ENCODE data around the gene SPAG16.

Gene SPAG16

GRCh38 chr2:214130114-214130513 lies 845.9 kb downstream of the SPAG16 start:
- in situ Hi-C loops (cut with HindIII; ENCODE audit: low sequenced_read_pairs) = no loop called here

- in situ Hi-C loops (cut with HindIII; ENCODE audit: low sequenced_read_pairs) = no loop called here
Measured at GRCh38 chr2:214135966-214136365, 851.7 kb downstream of the SPAG16 start.

GRCh38 chr2:214138779-214139178 lies 854.5 kb downstream of the SPAG16 start:
- in situ Hi-C loops (cut with HindIII; ENCODE audit: low sequenced_read_pairs) = no loop called here

- in situ Hi-C loops (cut with HindIII; ENCODE audit: low sequenced_read_pairs) = no loop called here
Measured at GRCh38 chr2:214139630-214140284, 855.5 kb downstream of the SPAG16 start.

- in situ Hi-C loops (cut with HindIII; ENCODE audit: low sequenced_read_pairs) = no loop called here
Measured at GRCh38 chr2:214156971-214157370, 872.7 kb downstream of the SPAG16 start.

- in situ Hi-C loops (cut with HindIII; ENCODE audit: low sequenced_read_pairs) = no loop called here
Measured at GRCh38 chr2:214158851-214159250, 874.6 kb downstream of the SPAG16 start.

- in situ Hi-C loops (cut with HindIII; ENCODE audit: low sequenced_read_pairs) = no loop called here
Measured at GRCh38 chr2:214169281-214169680, 885.0 kb downstream of the SPAG16 start.

- in situ Hi-C loops (cut with HindIII; ENCODE audit: low sequenced_read_pairs) = no loop called here
Measured at GRCh38 chr2:214169736-214170135, 885.5 kb downstream of the SPAG16 start.

- in situ Hi-C loops (cut with HindIII; ENCODE audit: low sequenced_read_pairs) = no loop called here
Measured at GRCh38 chr2:214174563-214174962, 890.3 kb downstream of the SPAG16 start.

GRCh38 chr2:214180071-214180470 lies 895.8 kb downstream of the SPAG16 start:
- in situ Hi-C loops (cut with HindIII; ENCODE audit: low sequenced_read_pairs) = no loop called here

GRCh38 chr2:214180686-214181085 lies 896.4 kb downstream of the SPAG16 start:
- in situ Hi-C loops (cut with HindIII; ENCODE audit: low sequenced_read_pairs) = no loop called here

GRCh38 chr2:214184461-214184860 lies 900.2 kb downstream of the SPAG16 start:
- in situ Hi-C loops (cut with HindIII; ENCODE audit: low sequenced_read_pairs) = no loop called here

- in situ Hi-C loops (cut with HindIII; ENCODE audit: low sequenced_read_pairs) = no loop called here
Measured at GRCh38 chr2:214185546-214185945, 901.3 kb downstream of the SPAG16 start.

GRCh38 chr2:214192711-214193110 lies 908.4 kb downstream of the SPAG16 start:
- in situ Hi-C loops (cut with HindIII; ENCODE audit: low sequenced_read_pairs) = no loop called here

GRCh38 chr2:214193943-214194342 lies 909.7 kb downstream of the SPAG16 start:
- in situ Hi-C loops (cut with HindIII; ENCODE audit: low sequenced_read_pairs) = no loop called here

GRCh38 chr2:214196260-214196659 lies 912.0 kb downstream of the SPAG16 start:
- in situ Hi-C loops (cut with HindIII; ENCODE audit: low sequenced_read_pairs) = no loop called here

GRCh38 chr2:214201892-214202291 lies 917.6 kb downstream of the SPAG16 start:
- in situ Hi-C loops (cut with HindIII; ENCODE audit: low sequenced_read_pairs) = no loop called here

GRCh38 chr2:214203214-214203613 lies 919.0 kb downstream of the SPAG16 start:
- in situ Hi-C loops (cut with HindIII; ENCODE audit: low sequenced_read_pairs) = no loop called here

- in situ Hi-C loops (cut with HindIII; ENCODE audit: low sequenced_read_pairs) = no loop called here
Measured at GRCh38 chr2:214203744-214204289, 919.6 kb downstream of the SPAG16 start.

GRCh38 chr2:214215107-214215506 lies 930.8 kb downstream of the SPAG16 start:
- in situ Hi-C loops (cut with HindIII; ENCODE audit: low sequenced_read_pairs) = no loop called here

GRCh38 chr2:214217136-214217535 lies 932.9 kb downstream of the SPAG16 start:
- in situ Hi-C loops (cut with HindIII; ENCODE audit: low sequenced_read_pairs) = no loop called here

- in situ Hi-C loops (cut with HindIII; ENCODE audit: low sequenced_read_pairs) = no loop called here
Measured at GRCh38 chr2:214217599-214217998, 933.3 kb downstream of the SPAG16 start.

GRCh38 chr2:214220251-214220650 lies 936.0 kb downstream of the SPAG16 start:
- in situ Hi-C loops (cut with HindIII; ENCODE audit: low sequenced_read_pairs) = no loop called here

Data from endothelial cell of hepatic sinusoid (primary cell).